Ishikawa (cell line): ENCODE results near the gene VWA8.

Source experiments
- CREB1 ChIP-seq: IDR thresholded peaks from 2 replicates; pipeline ENCODE4 v1.6.1; 2012; ENCODE audit warnings: low read depth
- EP300 ChIP-seq: IDR thresholded peaks from 2 replicates; pipeline ENCODE4 v1.6.1; 2012; ENCODE audit warnings: borderline replicate concordance
- NFIC ChIP-seq: IDR thresholded peaks from 2 replicates; pipeline ENCODE4 v1.6.1; 2012
- RAD21 ChIP-seq: IDR thresholded peaks from 2 replicates; pipeline ENCODE4 v1.6.1; 2012; ENCODE audit warnings: low read depth
- REST ChIP-seq: IDR thresholded peaks from 2 replicates; pipeline ENCODE4 v1.6.1; 2012; ENCODE audit warnings: low read depth, mild to moderate bottlenecking
- TAF1 ChIP-seq: IDR thresholded peaks from 2 replicates; pipeline ENCODE4 v1.6.1; 2012; ENCODE audit warnings: low read depth, mild to moderate bottlenecking
- TCF12 ChIP-seq: IDR thresholded peaks from 2 replicates; pipeline ENCODE4 v1.6.1; 2012; ENCODE audit warnings: low read depth
- TEAD4 ChIP-seq: IDR thresholded peaks from 2 replicates; pipeline ENCODE4 v1.6.1; 2012

- no peak for TF ChIP-seq EP300
- TF ChIP-seq CREB1 = no peak
- no peak for TF ChIP-seq RAD21
- TF ChIP-seq TAF1 = no peak
- TF ChIP-seq NFIC = no peak
- no peak for TF ChIP-seq TCF12
- TF ChIP-seq REST = no peak
- TF ChIP-seq TEAD4 = no peak
Measured at GRCh38 chr13:41670873-41671443, 290.0 kb downstream of the VWA8 start.
